ENCODE results near the gene PGAP2. TPM values are rescaled to one million over a fixed set of nuclear protein-coding genes. Genes with fewer than 3 reads are reported as not detected.

Gene PGAP2
- total and polyA plus RNA-seq, 8 donors = 4.7 to 23.8 (median 13.2) TPM

GRCh38 chr11:3815845-3816244 lies 7.5 kb downstream of the PGAP2 start:
- no peaks in the 10 kb centered on the region for H3K4me1 ChIP-seq
- intact Hi-C loops (cut with DNase I; ENCODE audit: low total_unique reads) = no loop called here
- H3K36me3 ChIP-seq = peaks cover 0 to 4% (median 0%) of the 10 kb centered on the region in 4 donors
- no peaks in the 10 kb centered on the region for H3K27me3 ChIP-seq
- H3K9me3 ChIP-seq = no peaks in the 10 kb centered on the region
- 87 to 95% (median 92%) methylated on average over 4 of the region's 4 CpGs for WGBS, 5 donors
- no peak overlapping the region for H3K27ac ChIP-seq
- DNase-seq = no peak
- no peak for TF ChIP-seq POLR2AphosphoS5 (IDR thresholded peaks at IDR 0.05)
- TF ChIP-seq EP300 (IDR thresholded peaks at IDR 0.05) = no peak
- TF ChIP-seq CTCF (IDR thresholded peaks at IDR 0.05) = no peak
- TF ChIP-seq POLR2A (IDR thresholded peaks at IDR 0.05) = no peak
- H3K4me3 ChIP-seq = no peak overlapping the region

GRCh38 chr11:3816673-3817072 lies 8.3 kb downstream of the PGAP2 start:
- peaks cover 0 to 6% (median 0%) of the 10 kb centered on the region in 4 donors for H3K36me3 ChIP-seq
- H3K4me3 ChIP-seq = no peak overlapping the region
- intact Hi-C loops (cut with DNase I; ENCODE audit: low total_unique reads) = no loop called here
- WGBS, 5 donors = 50 to 81% (median 57%) methylated on average over 2 of the region's 2 CpGs
- no peak overlapping the region for H3K27ac ChIP-seq
- no peak for DNase-seq
- H3K27me3 ChIP-seq = no peaks in the 10 kb centered on the region
- no peaks in the 10 kb centered on the region for H3K4me1 ChIP-seq
- TF ChIP-seq POLR2A (IDR thresholded peaks at IDR 0.05) = no peak
- no peak for TF ChIP-seq POLR2AphosphoS5 (IDR thresholded peaks at IDR 0.05)
- H3K9me3 ChIP-seq = no peaks in the 10 kb centered on the region

GRCh38 chr11:3817181-3817800 lies 8.9 kb downstream of the PGAP2 start:
- Histone ChIP-seq H3K4me1 (no peaks in the 10 kb centered on the region), H3K27ac (no peak overlapping the region), H3K27me3 (no peaks in the 10 kb centered on the region), H3K4me3 (no peak overlapping the region), H3K36me3 (peaks cover 0 to 6% (median 0%) of the 10 kb centered on the region in 4 donors), H3K9me3 (no peaks in the 10 kb centered on the region)
- 85 to 89% (median 87%) methylated on average over 10 of the region's 10 CpGs for WGBS, 5 donors
- no peak for DNase-seq
- TF ChIP-seq CTCF (IDR thresholded peaks at IDR 0.05) (no peak), POLR2AphosphoS5 (IDR thresholded peaks at IDR 0.05) (no peak), POLR2A (IDR thresholded peaks at IDR 0.05) (no peak), EP300 (IDR thresholded peaks at IDR 0.05) (no peak)
- intact Hi-C loops (cut with DNase I; ENCODE audit: low total_unique reads) = no loop called here

- no peak overlapping the region for H3K4me3 ChIP-seq
- H3K36me3 ChIP-seq = peaks cover 4 to 15% (median 9%) of the 10 kb centered on the region in 4 donors
- no peaks in the 10 kb centered on the region for H3K9me3 ChIP-seq
- H3K4me1 ChIP-seq = peaks cover 0 to 8% (median 0%) of the 10 kb centered on the region in 4 donors
- TF ChIP-seq EP300 (IDR thresholded peaks at IDR 0.05) (no peak), POLR2A (IDR thresholded peaks at IDR 0.05) (no peak)
- H3K27ac ChIP-seq = no peak overlapping the region
- 89 to 100% (median 95%) methylated on average over 1 to 2 of the region's 2 CpGs for WGBS, 5 donors
- no peaks in the 10 kb centered on the region for H3K27me3 ChIP-seq
- no peak for DNase-seq
- intact Hi-C loops (cut with DNase I; ENCODE audit: low total_unique reads) = no loop called here
These were observed 12.6 kb downstream of the PGAP2 start for GRCh38 chr11:3820971-3821370.

GRCh38 chr11:3822312-3822711 lies 14.0 kb downstream of the PGAP2 start:
- Histone ChIP-seq H3K4me3 (no peak overlapping the region), H3K4me1 (peaks cover 0 to 11% (median 0%) of the 10 kb centered on the region in 4 donors), H3K27ac (no peak overlapping the region), H3K36me3 (peaks cover 16 to 27% (median 23%) of the 10 kb centered on the region in 4 donors), H3K27me3 (no peaks in the 10 kb centered on the region), H3K9me3 (no peaks in the 10 kb centered on the region)
- 93 to 97% (median 95%) methylated on average over 6 to 7 of the region's 7 CpGs for WGBS, 5 donors
- intact Hi-C loops (cut with DNase I; ENCODE audit: low total_unique reads) = no loop called here
- no peak for DNase-seq
- TF ChIP-seq EP300 (IDR thresholded peaks at IDR 0.05) (no peak), POLR2A (IDR thresholded peaks at IDR 0.05) (no peak)

- no peaks in the 10 kb centered on the region for H3K27me3 ChIP-seq
- TF ChIP-seq EP300 (IDR thresholded peaks at IDR 0.05) (no peak), POLR2A (IDR thresholded peaks at IDR 0.05) (no peak), POLR2AphosphoS5 (IDR thresholded peaks at IDR 0.05) (no peak), CTCF (IDR thresholded peaks at IDR 0.05) (no peak)
- H3K4me1 ChIP-seq = peaks cover 0 to 12% (median 0%) of the 10 kb centered on the region in 4 donors
- no peak overlapping the region for H3K4me3 ChIP-seq
- WGBS, 5 donors = 81 to 97% (median 85%) methylated on average over 3 of the region's 3 CpGs
- intact Hi-C loops (cut with DNase I; ENCODE audit: low total_unique reads) = no loop called here
- peaks cover 26 to 37% (median 33%) of the 10 kb centered on the region in 4 donors for H3K36me3 ChIP-seq
- DNase-seq = no peak
- H3K9me3 ChIP-seq = no peaks in the 10 kb centered on the region
- no peak overlapping the region for H3K27ac ChIP-seq
These were observed 14.9 kb downstream of the PGAP2 start for GRCh38 chr11:3823303-3823702.
